Prostate gland (tissue), 1 donor: ENCODE data around the gene SAFB2.

Source experiments
- POLR2A ChIP-seq: fragments of 450-650 bp; IDR thresholded peaks from one replicate; pipeline ENCODE4 v1.6.1; 2016; ENCODE audit warnings: antibody characterized with exemption, mild to moderate bottlenecking
- POLR2AphosphoS5 ChIP-seq: sonication (generic); formaldehyde crosslinking; IDR thresholded peaks from one replicate; pipeline ENCODE4 v1.6.1; 2017; ENCODE audit warnings: antibody characterized with exemption

GRCh38 chr19:5635427-5635826 is 12.9 kb upstream of the SAFB2 start:
- TF ChIP-seq POLR2AphosphoS5 (no peak), POLR2A (no peak)
